H1 (cell line): ENCODE results near the gene WDR53. TPM values are rescaled to one million over a fixed set of nuclear protein-coding genes. Genes with fewer than 3 reads are reported as not detected.

ENCODE experiments used
- CTCF ChIA-PET: fragments of 300-600 bp; sonication (Branson Sonifier 250); formaldehyde crosslinking; loops from one replicate; lab custom pipeline; 2021; ENCODE audit not compliant: partially characterized antibody; lab: Charles Lee
- POLR2A ChIA-PET: fragments of 300-600 bp; sonication (Branson Sonifier 250); formaldehyde crosslinking; loops from one replicate; lab custom pipeline; 2021; ENCODE audit warnings: inconsistent platforms; ENCODE audit not compliant: partially characterized antibody; lab: Charles Lee
- DNase-seq, 2 experiments: peaks; one replicate each; pipeline versions ENCODE4 v3.0.0 to v3.0.0-alpha.2; 2010 to 2022; ENCODE audit warnings: low spot score in 2 of 2, low read depth in 1 of 2, mixed read lengths in 1 of 2
- FAIRE-seq: peaks from 2 replicates; lab custom pipeline; 2011; peaks lifted over from hg19 to GRCh38; lab: Jason Lieb, UNC
- H2AFZ ChIP-seq: 2 replicates; pipeline ENCODE4 v1.8.1; 2012; ENCODE audit warnings: low read length, inconsistent platforms
- H2AK5ac ChIP-seq: 2 replicates; pipeline ENCODE4 v1.6.1; 2013; ENCODE audit warnings: low read depth, low read length
- H2BK120ac ChIP-seq: replicated peaks from 2 replicates; pipeline ENCODE3; 2013; ENCODE audit warnings: low read depth, low read length, inconsistent platforms
- H2BK12ac ChIP-seq: 2 replicates; pipeline ENCODE4 v1.6.1; 2013; ENCODE audit warnings: low read depth, low read length
- H2BK15ac ChIP-seq: 2 replicates; pipeline ENCODE4 v1.6.1; 2013; ENCODE audit warnings: low read length
- H2BK20ac ChIP-seq: 2 replicates; pipeline ENCODE4 v1.6.1; 2013; ENCODE audit warnings: low read length
- H2BK5ac ChIP-seq: 2 replicates; pipeline ENCODE4 v1.6.1; 2013; ENCODE audit warnings: low read depth, low read length
- H3K14ac ChIP-seq: 2 replicates; pipeline ENCODE4 v1.6.1; 2013; ENCODE audit warnings: inconsistent platforms; ENCODE audit not compliant: insufficient read length
- H3K18ac ChIP-seq: 2 replicates; pipeline ENCODE4 v1.6.1; 2013; ENCODE audit warnings: low read length; ENCODE audit errors: extremely low read depth
- H3K23ac ChIP-seq: 2 replicates; pipeline ENCODE4 v1.6.1; 2013; ENCODE audit warnings: inconsistent platforms; ENCODE audit not compliant: insufficient read length
- H3K23me2 ChIP-seq: 2 replicates; pipeline ENCODE4 v1.6.1; 2013; ENCODE audit warnings: low read depth, low read length
- H3K27ac ChIP-seq: 2 replicates; pipeline ENCODE4 v1.6.1; 2011; ENCODE audit warnings: low read depth, low read length, inconsistent platforms
- H3K27me3 ChIP-seq, 4 experiments: replicated peaks in 1 of 4; 1 replicate in 1 of 4; 2 replicates in 3 of 4; pipeline versions ENCODE4 v1.6.1 to v1.8.1; 2011 to 2013; ENCODE audit warnings: low read length in 3 of 4, mild to moderate bottlenecking in 3 of 4, inconsistent platforms in 2 of 4, mixed read lengths in 2 of 4, moderate library complexity in 1 of 4; ENCODE audit not compliant: control insufficient read depth in 3 of 4, insufficient read depth in 3 of 4; ENCODE audit errors: extremely low read depth in 1 of 4
- H3K36me3 ChIP-seq, 4 experiments: 2 replicates each; pipeline versions ENCODE4 v1.6.1 to v1.8.1; 2011 to 2013; ENCODE audit warnings: mild to moderate bottlenecking in 4 of 4, low read length in 3 of 4, moderate library complexity in 2 of 4, control low read depth in 1 of 4, inconsistent platforms in 1 of 4; ENCODE audit not compliant: insufficient read depth in 4 of 4, control insufficient read depth in 2 of 4
- H3K4ac ChIP-seq: replicated peaks from 2 replicates; pipeline ENCODE3; 2013; ENCODE audit warnings: low read length, low read depth, mixed read lengths, inconsistent platforms; ENCODE audit not compliant: insufficient read length
- H3K4me1 ChIP-seq, 4 experiments: replicated peaks in 1 of 4; 1 replicate in 1 of 4; 2 replicates in 3 of 4; pipeline versions ENCODE4 v1.6.1 to v1.8.1; 2011 to 2013; ENCODE audit warnings: low read length in 3 of 4, inconsistent platforms in 2 of 4, mixed read lengths in 1 of 4; ENCODE audit not compliant: insufficient read depth in 4 of 4, control insufficient read depth in 3 of 4
- H3K4me2 ChIP-seq, 2 experiments: 2 replicates each; pipeline versions ENCODE4 v1.6.1 to v1.8.1; 2011 to 2013; ENCODE audit warnings: low read depth in 2 of 2, low read length in 2 of 2, control low read depth in 1 of 2, inconsistent platforms in 1 of 2, mild to moderate bottlenecking in 1 of 2; ENCODE audit not compliant: insufficient read depth in 1 of 2
- H3K4me3 ChIP-seq, 4 experiments: fragments of 200-600, 300-600 bp in 1 of 4; sonication (generic), shearing (Covaris generic), sonication (Bioruptor Twin) in 1 of 4; 2 replicates each; pipeline versions ENCODE4 v1.5.1 to v1.8.1; 2011 to 2016; ENCODE audit warnings: low read length in 4 of 4, low read depth in 3 of 4, control low read depth in 2 of 4, inconsistent platforms in 2 of 4, mild to moderate bottlenecking in 2 of 4, mixed read lengths in 1 of 4, moderate library complexity in 1 of 4; ENCODE audit not compliant: insufficient read depth in 2 of 4; ENCODE audit errors: extremely low read depth in 1 of 4
- H3K56ac ChIP-seq: replicated peaks from 2 replicates; pipeline ENCODE3; 2013; ENCODE audit warnings: low read depth, mild to moderate bottlenecking, mixed read lengths, low read length, inconsistent platforms; ENCODE audit not compliant: insufficient read length
- H3K79me1 ChIP-seq: 2 replicates; pipeline ENCODE4 v1.6.1; 2013; ENCODE audit warnings: low read depth, low read length, control low read depth
- H3K79me2 ChIP-seq, 2 experiments: 2 replicates each; pipeline versions ENCODE4 v1.6.1 to v1.8.1; 2012 to 2013; ENCODE audit warnings: low read length in 2 of 2, mild to moderate bottlenecking in 2 of 2, inconsistent platforms in 1 of 2; ENCODE audit not compliant: insufficient read depth in 2 of 2, control insufficient read depth in 1 of 2
- H3K9ac ChIP-seq, 4 experiments: replicated peaks in 1 of 4; 1 replicate in 1 of 4; 2 replicates in 3 of 4; pipeline versions ENCODE4 v1.6.1 to v1.8.1; 2011 to 2013; ENCODE audit warnings: low read depth in 3 of 4, low read length in 3 of 4, control low read depth in 2 of 4, mild to moderate bottlenecking in 2 of 4, moderate library complexity in 2 of 4, inconsistent platforms in 1 of 4; ENCODE audit errors: extremely low read depth in 1 of 4
- H3K9me3 ChIP-seq, 2 experiments: 2 replicates each; pipeline versions ENCODE4 v1.6.1 to v1.8.1; 2012 to 2013; ENCODE audit warnings: mild to moderate bottlenecking in 2 of 2, moderate library complexity in 2 of 2, control low read depth in 1 of 2, inconsistent platforms in 1 of 2, low read depth in 1 of 2, low read length in 1 of 2, mixed read lengths in 1 of 2; ENCODE audit not compliant: insufficient read depth in 2 of 2
- H4K20me1 ChIP-seq, 2 experiments: replicated peaks in 1 of 2; 2 replicates each; pipeline versions ENCODE3 to v1.8.1; 2011 to 2013; ENCODE audit warnings: inconsistent platforms in 2 of 2, low read length in 2 of 2, mild to moderate bottlenecking in 1 of 2; ENCODE audit not compliant: insufficient read depth in 2 of 2, control insufficient read depth in 1 of 2
- H4K5ac ChIP-seq: 2 replicates; pipeline ENCODE4 v1.6.1; 2013; ENCODE audit warnings: low read length, low read depth, mixed read lengths, inconsistent platforms; ENCODE audit not compliant: insufficient read length
- H4K8ac ChIP-seq: 2 replicates; pipeline ENCODE4 v1.8.0; 2013; ENCODE audit warnings: mild to moderate bottlenecking, moderate library complexity, low read length, inconsistent platforms; ENCODE audit not compliant: insufficient read depth; ENCODE audit errors: extremely low read depth
- H4K91ac ChIP-seq: replicated peaks from 2 replicates; pipeline ENCODE3; 2013; ENCODE audit warnings: low read length, mixed read lengths, inconsistent platforms; ENCODE audit not compliant: insufficient read length
- MAFK ChIP-seq: IDR thresholded peaks from 2 replicates; pipeline ENCODE4 v1.6.1; 2012; ENCODE audit warnings: low read depth, mild to moderate bottlenecking, improper control_type of control experiment, low read length
- YY1 ChIP-seq: IDR thresholded peaks from 2 replicates; pipeline ENCODE4 v1.6.1; 2011; ENCODE audit warnings: low read depth, mild to moderate bottlenecking, low read length
- WGBS, 2 experiments: shearing (Covaris generic) in 1 of 2; methylation state at CpG; one replicate each; pipeline versions ENCODE4 v1.1.6 to v1.1.7; 2013 to 2015; ENCODE audit warnings: low lambda C conversion rate in 2 of 2, mixed read lengths in 2 of 2, inconsistent platforms in 1 of 2, low coverage in 1 of 2, missing lambda C conversion rate in 1 of 2; ENCODE audit not compliant: insufficient replicate concordance in 2 of 2, insufficient coverage in 1 of 2, insufficient read length in 1 of 2; ENCODE audit errors: extremely low coverage in 1 of 2, missing lambda C conversion rate in 1 of 2; 5-methylcytosine and 5-hydroxymethylcytosine counted together
- polyA plus RNA-seq, 7 experiments: library from polyadenylated mRNA; depleted of rRNA in 3 of 7; stranded (reverse) in 5 of 7; unstranded in 2 of 7; fragments of >200 nt in 5 of 7; fragments of 200-250 nt in 2 of 7; gene quantifications; 1 replicate in 5 of 7; 2 replicates in 1 of 7; 4 replicates in 1 of 7; pipeline versions ENCODE4 v1.2.1 to v1.2.3, GENCODE V29; 2011 to 2013; ENCODE audit warnings: missing spikeins in 2 of 7, mixed read lengths in 2 of 7
- total RNA-seq: library from RNA; stranded (reverse); fragmentation: NEBNext Ultra II Directional; extraction: Animal tissue kit (Norgen Biotek cat#: 25700); gene quantifications from 2 replicates; pipeline ENCODE4 v1.2.1, GENCODE V29; 2021

Gene WDR53
- total and polyA plus RNA-seq, 2 of the 8 experiments (the other 6 are each of a cell fraction or from before 2014, with no cell fraction given) = 7.4 to 18.8 TPM

DNA sequence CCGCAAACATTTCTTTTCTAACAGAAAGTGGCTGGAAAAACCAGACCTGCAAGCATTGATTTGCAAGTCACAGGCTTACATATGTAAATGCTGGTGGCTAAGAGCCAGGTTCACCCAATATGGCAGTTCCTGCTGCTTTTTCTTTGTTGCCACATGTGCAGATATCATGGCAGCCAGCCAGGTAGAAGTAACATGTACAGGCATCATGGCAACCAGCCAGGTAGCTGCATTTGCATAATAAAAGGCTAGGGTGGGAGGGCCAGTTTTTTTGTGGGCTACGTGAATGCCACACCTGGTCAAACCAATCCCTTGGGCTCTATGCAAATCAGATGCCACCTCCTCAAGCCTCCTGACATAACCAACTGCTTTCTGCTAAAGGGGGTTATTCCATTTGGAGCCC is 50.4 kb downstream of the WDR53 start:
- Histone ChIP-seq H3K4me1 (no peaks in the 10 kb centered on the region), H3K23me2 (no peaks in the 10 kb centered on the region), H4K5ac (no peak overlapping the region), H2BK20ac (no peak overlapping the region), H3K56ac (no peak overlapping the region), H3K36me3 (peaks cover 0 to 7% (median 0%) of the 10 kb centered on the region in 4 experiments; a peak in 2 of 8 replicates), H3K4me3 (peak overlapping the region in 1 of 4 experiments; percentile 15; a peak in 1 of 8 replicates), H2BK12ac (no peak overlapping the region; the same call in 1 of the 2 replicates)
- TF ChIP-seq MAFK = no peak
- peak; percentile 64; the same call in 1 of the 2 replicates for TF ChIP-seq YY1
- TF ChIP-seq, all 59 proteins: peak for 1
- Histone ChIP-seq H3K9ac (no peak overlapping the region), H4K91ac (no peak overlapping the region), H3K4me2 (no peak overlapping the region), H3K79me1 (no peaks in the 10 kb centered on the region), H3K4ac (no peak overlapping the region), H2AFZ (no peak overlapping the region), H3K23ac (no peak overlapping the region), H4K8ac (no peak overlapping the region), H3K14ac (no peak overlapping the region), H2AK5ac (no peak overlapping the region), H2BK15ac (no peak overlapping the region), H3K9me3 (peaks cover 47 to 48% of the 10 kb centered on the region in 2 experiments), H3K79me2 (no peaks in the 10 kb centered on the region), H4K20me1 (no peaks in the 10 kb centered on the region), H3K18ac (no peak overlapping the region), H2BK5ac (no peak overlapping the region), H3K27ac (no peak overlapping the region), H2BK120ac (no peak overlapping the region), H3K27me3 (no peaks in the 10 kb centered on the region)
- no peak for FAIRE-seq
- DNase-seq = no peak
- ChIA-PET CTCF (interaction anchor here (0.8 to 2.5 kb wide), 9 partner anchors 9 to 444 kb away, joined by 3 to 12 read pairs (median 4); no protein-coding TSS in a partner anchor), POLR2A (interaction anchor here (1.7 kb wide), 1 partner anchor 14 kb away, joined by 7 read pairs; the partner anchor contains the start of gene RNF168)
- WGBS, 2 experiments = 65% methylated on average over 2 of the region's 2 CpGs; no CpG with 5 or more reads in 1 of the 2 experiments
